ENCODE data around the gene GATA2.

- TF ChIP-seq KLF16 (CRISPR knock-in tag; IDR thresholded peaks at IDR 0.05) (no peak), KMT2B (CRISPR knock-in tag; IDR thresholded peaks at IDR 0.05) (no peak)
Measured at GRCh38 chr3:128455116-128455515, 37.9 kb downstream of the GATA2 start.
